Thyroid gland (tissue), 4 donors: ENCODE results near the gene CSAD.

Source experiments
- POLR2A ChIP-seq, 2 donors: fragments of 450-650 bp; IDR thresholded peaks; one replicate each; pipeline ENCODE4 v1.6.1; 2017; ENCODE audit warnings: antibody characterized with exemption in 2 of 2, mild to moderate bottlenecking in 2 of 2, moderate library complexity in 1 of 2
- TF ChIP-seq, protein P1 (sequence below), 6 experiments: fragments of 200-600 bp in 3 of 6; fragments of 450-650 bp in 3 of 6; sonication (generic) in 3 of 6; IDR thresholded peaks; one replicate each; pipeline ENCODE4 v1.5.1; 2016 to 2019; ENCODE audit warnings: antibody characterized with exemption in 6 of 6, mild to moderate bottlenecking in 2 of 6, inconsistent platforms in 1 of 6, moderate library complexity in 1 of 6

DNA sequence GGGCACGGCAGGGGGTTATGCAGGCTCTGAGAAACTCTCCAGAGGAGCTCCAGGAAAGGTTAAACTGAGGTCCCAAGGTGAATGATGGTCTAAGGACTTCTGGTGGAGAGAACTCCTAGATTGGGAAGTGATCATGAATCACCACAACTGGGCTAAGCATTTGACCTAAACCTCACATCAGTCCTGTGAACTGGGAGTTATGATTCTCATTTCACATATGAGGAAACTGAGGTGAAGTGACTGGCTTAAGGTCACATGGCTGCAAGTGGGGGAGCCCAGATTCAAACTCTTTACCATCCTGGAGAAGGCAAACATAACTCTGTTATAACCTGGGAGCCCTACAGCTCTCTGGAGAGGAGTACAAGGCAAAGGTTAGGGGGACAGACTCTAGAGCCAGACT, 47.1 kb upstream of the CSAD start:
- TF ChIP-seq, protein P1, sequence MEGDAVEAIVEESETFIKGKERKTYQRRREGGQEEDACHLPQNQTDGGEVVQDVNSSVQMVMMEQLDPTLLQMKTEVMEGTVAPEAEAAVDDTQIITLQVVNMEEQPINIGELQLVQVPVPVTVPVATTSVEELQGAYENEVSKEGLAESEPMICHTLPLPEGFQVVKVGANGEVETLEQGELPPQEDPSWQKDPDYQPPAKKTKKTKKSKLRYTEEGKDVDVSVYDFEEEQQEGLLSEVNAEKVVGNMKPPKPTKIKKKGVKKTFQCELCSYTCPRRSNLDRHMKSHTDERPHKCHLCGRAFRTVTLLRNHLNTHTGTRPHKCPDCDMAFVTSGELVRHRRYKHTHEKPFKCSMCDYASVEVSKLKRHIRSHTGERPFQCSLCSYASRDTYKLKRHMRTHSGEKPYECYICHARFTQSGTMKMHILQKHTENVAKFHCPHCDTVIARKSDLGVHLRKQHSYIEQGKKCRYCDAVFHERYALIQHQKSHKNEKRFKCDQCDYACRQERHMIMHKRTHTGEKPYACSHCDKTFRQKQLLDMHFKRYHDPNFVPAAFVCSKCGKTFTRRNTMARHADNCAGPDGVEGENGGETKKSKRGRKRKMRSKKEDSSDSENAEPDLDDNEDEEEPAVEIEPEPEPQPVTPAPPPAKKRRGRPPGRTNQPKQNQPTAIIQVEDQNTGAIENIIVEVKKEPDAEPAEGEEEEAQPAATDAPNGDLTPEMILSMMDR (IDR thresholded peaks at IDR 0.05) = no peak
- no peak for TF ChIP-seq POLR2A (IDR thresholded peaks at IDR 0.05)
